Right lobe of liver (tissue), 6 donors: ENCODE results near the gene MYO3B. TPM values are rescaled to one million over a fixed set of nuclear protein-coding genes. Genes with fewer than 3 reads are reported as not detected.
A peak's percentile ranks its signal among the peaks of the same experiment; 100 is the strongest.

Experiments
- ATAC-seq, 4 donors: fragments of 200-7000 bp; cut with Tn5 transposase; one replicate each; pipeline ENCODE4 v1.9.1; 2020; ENCODE audit warnings: mild to moderate bottlenecking in 4 of 4, moderate library complexity in 4 of 4
- DNase-seq, 3 donors: peaks; one replicate each; pipeline ENCODE4 v3.0.0-alpha.2; 2020
- H3K27ac ChIP-seq, 3 donors: fragments of 200-600 bp; one replicate each; pipeline ENCODE4 v1.8.0; 2022
- H3K27me3 ChIP-seq, 2 donors: fragments of 200-600 bp; one replicate each; pipeline ENCODE4 v1.8.0; 2022
- H3K36me3 ChIP-seq, 4 donors: fragments of 200-600 bp; sonication (generic) in 1 of 4; one replicate each; pipeline versions ENCODE4 v1.5.1 to v1.8.0; 2017 to 2022; ENCODE audit warnings: control low read depth in 1 of 4
- H3K4me1 ChIP-seq, 4 donors: fragments of 200-600 bp; sonication (generic) in 1 of 4; one replicate each; pipeline versions ENCODE4 v1.5.1 to v1.8.0; 2017 to 2022; ENCODE audit warnings: control low read depth in 1 of 4
- H3K4me3 ChIP-seq, 3 donors: fragments of 200-600 bp; one replicate each; pipeline ENCODE4 v1.8.0; 2022
- H3K9me3 ChIP-seq, 4 donors: fragments of 200-600 bp; sonication (generic) in 1 of 4; one replicate each; pipeline versions ENCODE4 v1.5.1 to v1.8.0; 2017 to 2022; ENCODE audit warnings: control low read depth in 1 of 4
- POLR2A ChIP-seq: fragments of 450-650 bp; IDR thresholded peaks from one replicate; pipeline ENCODE4 v1.6.1; 2017; ENCODE audit warnings: antibody characterized with exemption, mild to moderate bottlenecking
- WGBS: methylation state at CpG from one replicate; pipeline ENCODE4 v1.1.6; 2018; ENCODE audit warnings: low coverage, low lambda C conversion rate; ENCODE audit not compliant: insufficient coverage; ENCODE audit errors: missing lambda C conversion rate; 5-methylcytosine and 5-hydroxymethylcytosine counted together
- intact Hi-C, 2 donors: fragments of 100-400 bp; cut with DNase I; formaldehyde crosslinking; loops; one replicate each; pipeline versions ENCODE4 v1.11.2 to v1.14.1; 2022
- total RNA-seq, 6 experiments: library from RNA; depleted of rRNA in 2 of 6; stranded (reverse); fragments of >200 nt in 2 of 6; fragmentation: NEBNext Ultra II Directional in 3 of 6; extraction: Animal tissue kit (Norgen Biotek cat#: 25700) in 3 of 6; gene quantifications; one replicate each; pipeline versions ENCODE4 v1.1.0 to v1.2.4, GENCODE V29; 2016 to 2023
- TF ChIP-seq, protein P1 (sequence below), 4 donors: fragments of 200-600 bp in 3 of 4; fragments of 450-650 bp in 1 of 4; IDR thresholded peaks; one replicate each; pipeline versions ENCODE4 v1.5.1 to v1.8.0; 2016 to 2022; ENCODE audit warnings: antibody characterized with exemption in 4 of 4, mild to moderate bottlenecking in 2 of 4
- donor health status: DM: no; HTN: yes; CAD: no.
- donor health status: DM: no; HTN: no; CAD: no.
- donor health status: DM: no; HTN: no; CAD: no.
- donor health status: DM: no; HTN: yes; CAD: no.
- donor health status: DM: no; HTN: yes; CAD: no.

The MYO3B gene
- total RNA-seq, 6 experiments from 2014 or later, result 0.18 to 0.25 TPM; not detected in 4

DNA sequence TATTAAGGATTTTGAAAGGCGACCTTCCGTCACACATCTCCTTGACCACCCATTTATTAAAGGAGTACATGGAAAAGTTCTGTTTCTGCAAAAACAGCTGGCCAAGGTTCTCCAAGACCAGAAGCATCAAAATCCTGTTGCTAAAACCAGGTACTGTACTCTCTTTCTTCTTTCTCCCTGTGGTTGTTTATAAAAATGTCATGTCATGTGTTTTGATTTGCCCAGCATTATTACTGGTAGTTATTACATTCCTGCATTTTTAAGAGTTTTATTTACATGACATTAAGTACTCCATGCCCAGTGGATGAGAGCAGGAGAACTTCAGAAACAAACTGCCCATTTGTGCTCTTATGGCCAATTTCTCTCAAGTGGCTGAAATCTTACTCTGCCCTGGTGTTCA is 191.3 kb downstream of the MYO3B start:
- peaks cover 0 to 22% of the 10 kb centered on the region in 2 donors for H3K27me3 ChIP-seq
- no peaks in the 10 kb centered on the region for H3K9me3 ChIP-seq
- no peaks in the 10 kb centered on the region for H3K36me3 ChIP-seq
- no peak overlapping the region for H3K4me3 ChIP-seq
- DNase-seq (no peak), ATAC-seq (no peak)
- 19% methylated on average over 2 of the region's 2 CpGs for WGBS
- intact Hi-C loops, result no loop called here
- TF ChIP-seq, protein P1, sequence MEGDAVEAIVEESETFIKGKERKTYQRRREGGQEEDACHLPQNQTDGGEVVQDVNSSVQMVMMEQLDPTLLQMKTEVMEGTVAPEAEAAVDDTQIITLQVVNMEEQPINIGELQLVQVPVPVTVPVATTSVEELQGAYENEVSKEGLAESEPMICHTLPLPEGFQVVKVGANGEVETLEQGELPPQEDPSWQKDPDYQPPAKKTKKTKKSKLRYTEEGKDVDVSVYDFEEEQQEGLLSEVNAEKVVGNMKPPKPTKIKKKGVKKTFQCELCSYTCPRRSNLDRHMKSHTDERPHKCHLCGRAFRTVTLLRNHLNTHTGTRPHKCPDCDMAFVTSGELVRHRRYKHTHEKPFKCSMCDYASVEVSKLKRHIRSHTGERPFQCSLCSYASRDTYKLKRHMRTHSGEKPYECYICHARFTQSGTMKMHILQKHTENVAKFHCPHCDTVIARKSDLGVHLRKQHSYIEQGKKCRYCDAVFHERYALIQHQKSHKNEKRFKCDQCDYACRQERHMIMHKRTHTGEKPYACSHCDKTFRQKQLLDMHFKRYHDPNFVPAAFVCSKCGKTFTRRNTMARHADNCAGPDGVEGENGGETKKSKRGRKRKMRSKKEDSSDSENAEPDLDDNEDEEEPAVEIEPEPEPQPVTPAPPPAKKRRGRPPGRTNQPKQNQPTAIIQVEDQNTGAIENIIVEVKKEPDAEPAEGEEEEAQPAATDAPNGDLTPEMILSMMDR (IDR thresholded peaks at IDR 0.05), result no peak
- TF ChIP-seq POLR2A, result no peak
- no peaks in the 10 kb centered on the region for H3K4me1 ChIP-seq
- no peak overlapping the region for H3K27ac ChIP-seq

DNA sequence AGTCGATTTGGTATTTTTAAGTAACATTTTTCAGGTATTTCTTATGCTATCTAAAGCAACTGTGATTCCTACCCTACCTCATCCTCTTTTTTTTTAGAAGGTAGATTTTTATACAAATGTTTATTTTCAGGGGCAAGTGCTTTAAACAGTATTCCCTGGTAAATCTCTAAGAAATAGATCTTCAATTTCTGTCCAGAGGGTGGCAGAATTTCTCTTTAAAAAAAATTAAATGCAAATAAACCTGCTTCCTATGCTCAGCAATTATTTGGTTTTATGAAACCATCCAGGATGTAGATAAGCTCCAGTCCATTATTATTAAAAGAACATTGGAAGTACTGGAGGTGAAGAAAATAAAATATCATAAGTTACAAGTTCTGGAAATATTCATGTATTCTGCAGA is 191.9 kb downstream of the MYO3B start:
- Histone ChIP-seq H3K36me3 (no peaks in the 10 kb centered on the region), H3K4me1 (no peaks in the 10 kb centered on the region), H3K27ac (no peak overlapping the region), H3K27me3 (peaks cover 0 to 22% of the 10 kb centered on the region in 2 donors), H3K9me3 (no peaks in the 10 kb centered on the region), H3K4me3 (no peak overlapping the region)
- peak in 1 of 4 donors; percentile 30 for ATAC-seq
- intact Hi-C loops, result loop anchor here in 1 of 2 donors (10.0 kb wide), 1 partner anchor 445 kb away; the partner anchor contains the start of gene GAD1
- TF ChIP-seq, protein P1 (IDR thresholded peaks at IDR 0.05), result peak in 3 of 4 donors; percentile 26 to 37 (median 31)
- no peak for TF ChIP-seq POLR2A
- WGBS, result 0% methylated on average over 1 of the region's 1 CpG
- no peak for DNase-seq

DNA sequence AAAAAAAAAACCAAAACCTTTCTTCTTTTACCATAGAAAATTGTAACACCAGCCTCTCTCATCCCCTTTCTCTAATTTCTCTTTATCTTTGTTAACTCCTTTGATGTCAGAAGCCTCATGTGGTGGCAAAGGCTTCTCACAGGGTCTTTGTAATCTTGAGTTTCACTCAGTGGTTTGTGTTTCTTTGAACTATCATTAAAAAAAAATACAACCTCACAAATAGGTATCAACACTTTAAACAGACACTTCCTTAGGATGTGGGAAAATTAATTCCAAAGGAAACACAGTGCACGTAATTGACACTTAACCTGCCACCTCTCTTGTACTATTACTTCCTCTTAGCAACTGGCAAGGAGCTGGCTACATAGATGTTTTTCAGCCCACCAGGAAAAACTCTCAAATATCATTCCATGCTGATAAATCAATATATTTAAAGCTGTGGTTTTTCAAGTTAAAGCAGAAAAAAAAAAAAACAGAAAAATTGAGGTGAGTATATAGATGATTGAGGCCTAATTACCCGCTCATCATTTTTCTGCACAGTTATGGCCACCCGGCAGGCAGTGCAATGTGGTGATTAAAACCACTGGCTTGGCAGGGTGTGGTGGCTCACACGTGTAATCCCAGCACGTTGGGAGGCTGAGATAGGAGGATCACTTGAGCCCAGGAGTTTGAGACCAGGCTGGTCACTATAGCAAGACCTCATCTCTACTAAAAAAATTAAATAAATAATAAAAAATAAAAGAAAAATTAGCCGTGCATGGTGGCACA is 193.5 kb downstream of the MYO3B start:
- 67% methylated on average over 6 of the region's 6 CpGs for WGBS

DNA sequence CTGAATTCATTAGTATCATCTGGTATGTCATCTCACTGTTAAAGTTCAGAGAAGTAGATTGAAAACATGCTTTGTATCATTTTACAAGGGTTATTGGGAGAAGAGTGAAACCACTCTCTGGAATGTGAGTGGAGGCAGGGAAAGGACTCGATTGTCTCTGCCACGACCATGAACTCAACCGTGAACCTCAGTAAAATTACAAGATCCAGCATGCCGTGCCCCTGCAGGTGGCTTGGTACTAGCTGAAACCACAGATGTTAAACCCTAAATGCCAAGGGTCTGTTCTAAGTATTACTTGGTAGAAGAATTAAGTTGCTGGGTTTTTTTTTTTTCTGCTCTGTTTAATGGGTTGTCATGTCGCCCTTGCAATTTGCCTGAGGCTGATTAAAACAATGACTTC is 197.2 kb downstream of the MYO3B start:
- H3K27ac ChIP-seq, result no peak overlapping the region
- H3K36me3 ChIP-seq, result no peaks in the 10 kb centered on the region
- H3K27me3 ChIP-seq, result no peaks in the 10 kb centered on the region
- no peaks in the 10 kb centered on the region for H3K4me1 ChIP-seq
- no peak for DNase-seq
- 44% methylated on average over 5 of the region's 5 CpGs for WGBS
- intact Hi-C loops, result loop anchor here in 1 of 2 donors (10.0 kb wide), 1 partner anchor 440 kb away; the partner anchor contains the start of gene GAD1
- no peaks in the 10 kb centered on the region for H3K9me3 ChIP-seq
- TF ChIP-seq, protein P1 (IDR thresholded peaks at IDR 0.05), result no peak
- TF ChIP-seq POLR2A, result no peak
- H3K4me3 ChIP-seq, result no peak overlapping the region
- ATAC-seq, result no peak

More for the DNA sequence above, 193.5 kb downstream of the MYO3B start:
- intact Hi-C loops, result loop anchor here in 1 of 2 donors (10.0 kb wide), 1 partner anchor 443 kb away; the partner anchor contains the start of gene GAD1
- no peak for ATAC-seq
- no peaks in the 10 kb centered on the region for H3K36me3 ChIP-seq
- TF ChIP-seq, protein P1 (IDR thresholded peaks at IDR 0.05), result no peak
- no peak for TF ChIP-seq POLR2A
- peaks cover 0 to 15% of the 10 kb centered on the region in 2 donors for H3K27me3 ChIP-seq
- DNase-seq, result no peak
- H3K4me3 ChIP-seq, result no peak overlapping the region
- no peaks in the 10 kb centered on the region for H3K4me1 ChIP-seq
- no peaks in the 10 kb centered on the region for H3K9me3 ChIP-seq
- H3K27ac ChIP-seq, result no peak overlapping the region
